SHP77 treated with DMSO at 0.1 percent for 48 hours (cell line): ENCODE measurements around the gene RCAN2.
"Not testable (repeated sequence)": the region's sequence is repeated elsewhere in the genome, so short reads cannot be mapped to it uniquely, and the experiment has no call there.

Experiments
- DNase-seq: peaks from one replicate; lab custom pipeline; 2025; lab: John Stamatoyannopoulos, UW

The RCAN2 gene

GRCh38 chr6:46387728-46388127 is 103.5 kb downstream of the RCAN2 start:
- not testable (repeated sequence) for DNase-seq

- DNase-seq, result no peak
These were observed 109.7 kb downstream of the RCAN2 start for GRCh38 chr6:46381579-46381978.

- no peak for DNase-seq
These were observed 110.2 kb downstream of the RCAN2 start for GRCh38 chr6:46381057-46381456.

- no peak for DNase-seq
These were observed 111.0 kb downstream of the RCAN2 start for GRCh38 chr6:46380152-46380807.

- no peak for DNase-seq
These were observed 112.3 kb downstream of the RCAN2 start for GRCh38 chr6:46378882-46379416.

- DNase-seq, result no peak
These were observed 112.9 kb downstream of the RCAN2 start for GRCh38 chr6:46378161-46378881.

GRCh38 chr6:46377209-46377608 is 114.0 kb downstream of the RCAN2 start:
- no peak for DNase-seq

- DNase-seq, result no peak
These were observed 114.6 kb downstream of the RCAN2 start for GRCh38 chr6:46376562-46377061.

GRCh38 chr6:46370622-46371021 is 120.6 kb downstream of the RCAN2 start:
- no peak for DNase-seq

GRCh38 chr6:46368169-46368536 is 123.1 kb downstream of the RCAN2 start:
- DNase-seq, result no peak

- no peak for DNase-seq
These were observed 123.7 kb downstream of the RCAN2 start for GRCh38 chr6:46367354-46368168.

GRCh38 chr6:46366190-46366900 is 124.9 kb downstream of the RCAN2 start:
- no peak for DNase-seq

GRCh38 chr6:46357591-46357990 is 133.7 kb downstream of the RCAN2 start:
- no peak for DNase-seq

- DNase-seq, result no peak
These were observed 134.7 kb downstream of the RCAN2 start for GRCh38 chr6:46356543-46356942.

- DNase-seq, result no peak
These were observed 137.7 kb downstream of the RCAN2 start for GRCh38 chr6:46353528-46353927.

- no peak for DNase-seq
These were observed 138.5 kb downstream of the RCAN2 start for GRCh38 chr6:46352541-46353268.

GRCh38 chr6:46350714-46351113 is 140.5 kb downstream of the RCAN2 start:
- no peak for DNase-seq

- DNase-seq, result no peak
These were observed 143.6 kb downstream of the RCAN2 start for GRCh38 chr6:46347669-46348068.

- DNase-seq, result no peak
These were observed 151.0 kb downstream of the RCAN2 start for GRCh38 chr6:46340246-46340645.

- DNase-seq, result no peak
These were observed 153.1 kb downstream of the RCAN2 start for GRCh38 chr6:46338131-46338530.

- no peak for DNase-seq
These were observed 156.8 kb downstream of the RCAN2 start for GRCh38 chr6:46334442-46334841.
